GM12865 (cell line): Measurements from ENCODE around the gene MSRB3.
A peak's percentile ranks its signal among the peaks of the same experiment; 100 is the strongest.

Experiments used
- DNase-seq: peaks from one replicate; pipeline ENCODE4 v3.0.0; 2010; ENCODE audit warnings: low read depth
- H3K4me3 ChIP-seq: 2 replicates; pipeline ENCODE4 v1.5.1; 2011; ENCODE audit warnings: mild to moderate bottlenecking, low read depth, low read length, control low read depth
- CTCF ChIP-seq: IDR thresholded peaks from 2 replicates; pipeline ENCODE4 v1.5.1; 2011; ENCODE audit warnings: low read length, control low read depth, low read depth, inconsistent platforms; ENCODE audit not compliant: insufficient read depth; ENCODE audit errors: missing control alignments

The MSRB3 gene

GRCh38 chr12:65408441-65408840, 130.0 kb downstream of the MSRB3 start:
- no peak for DNase-seq
- H3K4me3 ChIP-seq = no peak overlapping the region

GRCh38 chr12:65409726-65410125, 131.2 kb downstream of the MSRB3 start:
- no peak for DNase-seq
- TF ChIP-seq CTCF = no peak
- no peak overlapping the region for H3K4me3 ChIP-seq

More at GRCh38 chr12:65408441-65408840, 130.0 kb downstream of the MSRB3 start:
- no peak for TF ChIP-seq CTCF

GRCh38 chr12:65411171-65411570, 132.7 kb downstream of the MSRB3 start:
- no peak for TF ChIP-seq CTCF
- H3K4me3 ChIP-seq = no peak overlapping the region
- no peak for DNase-seq

GRCh38 chr12:65414526-65414925, 136.0 kb downstream of the MSRB3 start:
- no peak overlapping the region for H3K4me3 ChIP-seq
- no peak for TF ChIP-seq CTCF
- no peak for DNase-seq

- no peak for DNase-seq
- no peak overlapping the region for H3K4me3 ChIP-seq
- no peak for TF ChIP-seq CTCF
Measured at GRCh38 chr12:65415826-65416225, 137.3 kb downstream of the MSRB3 start.

- DNase-seq = peak; percentile 5
- TF ChIP-seq CTCF = no peak
- no peak overlapping the region for H3K4me3 ChIP-seq
Measured at GRCh38 chr12:65419284-65420072, 141.0 kb downstream of the MSRB3 start.

GRCh38 chr12:65420941-65421340, 142.5 kb downstream of the MSRB3 start:
- TF ChIP-seq CTCF = no peak

More at GRCh38 chr12:65420941-65421340, 142.5 kb downstream of the MSRB3 start:
- no peak for DNase-seq
- no peak overlapping the region for H3K4me3 ChIP-seq
